HepG2 (cell line): ENCODE data around the gene CA12. TPM values are rescaled to one million over a fixed set of nuclear protein-coding genes. Genes with fewer than 3 reads are reported as not detected.

ENCODE experiments used
- ATAC-seq: fragments of 200-7000 bp; cut with Tn5 transposase; 3 replicates; pipeline ENCODE4 v1.9.1; 2020; ENCODE audit warnings: mild to moderate bottlenecking, moderate library complexity
- BruUV-seq: library from RNA; stranded (reverse); fragments of 400-500 nt; replicated peaks from 2 replicates; lab custom pipeline; 2021; lab: Mats Ljungman, UMichigan
- CTCF ChIA-PET: fragments of 300-600 bp; formaldehyde crosslinking; extraction: SDS; loops from one replicate; lab custom pipeline; 2021; ENCODE audit warnings: low total read pairs, inconsistent platforms, low intra/inter-chr PET ratio; lab: Yijun Ruan, JAX
- POLR2A ChIA-PET: fragments of 350-600 bp; sonication (Branson Sonifier 250); formaldehyde crosslinking; loops from one replicate; lab custom pipeline; 2020; ENCODE audit warnings: antibody characterized with exemption, inconsistent platforms; lab: Yijun Ruan, JAX
- DNase-seq: peaks from one replicate; pipeline ENCODE4 v3.0.0-alpha.2; 2015; ENCODE audit warnings: low spot score
- FAIRE-seq: peaks from 3 replicates; lab custom pipeline; 2011; peaks lifted over from hg19 to GRCh38; lab: Jason Lieb, UNC
- H2AFZ ChIP-seq: one replicate; pipeline ENCODE4 v1.6.1; 2011; ENCODE audit warnings: low read length, inconsistent platforms
- H3K27ac ChIP-seq: fragments of 300-600 bp; 3 replicates; pipeline ENCODE4 v1.8.0; 2011; ENCODE audit warnings: mixed run types, mild to moderate bottlenecking, mixed read lengths, low read length, inconsistent platforms; ENCODE audit not compliant: insufficient read depth; ENCODE audit errors: extremely low read length
- H3K27me3 ChIP-seq, 2 experiments: fragments of 200-600 bp in 1 of 2; 2 replicates in 1 of 2; 3 replicates in 1 of 2; pipeline versions ENCODE4 v1.6.0 to v1.8.0; 2011; ENCODE audit warnings: low read length in 2 of 2, mild to moderate bottlenecking in 2 of 2, moderate library complexity in 2 of 2, inconsistent platforms in 1 of 2; ENCODE audit not compliant: insufficient read depth in 2 of 2, control insufficient read depth in 1 of 2
- H3K36me3 ChIP-seq, 2 experiments: fragments of 200-600 bp in 1 of 2; replicated peaks in 1 of 2; 2 replicates in 1 of 2; 3 replicates in 1 of 2; pipeline versions ENCODE4 v1.5.1 to v1.8.0; 2011; ENCODE audit warnings: low read length in 2 of 2, inconsistent platforms in 1 of 2; ENCODE audit not compliant: insufficient read depth in 2 of 2, control insufficient read depth in 1 of 2
- H3K4me1 ChIP-seq: 2 replicates; pipeline ENCODE4 v1.5.1; 2012; ENCODE audit warnings: low read length, inconsistent platforms; ENCODE audit not compliant: insufficient read depth
- H3K4me2 ChIP-seq: 2 replicates; pipeline ENCODE4 v1.6.0; 2011; ENCODE audit warnings: low read depth, low read length, inconsistent platforms
- H3K4me3 ChIP-seq, 3 experiments: fragments of 200-600 bp in 1 of 3; sonication (generic), shearing (Covaris generic) in 1 of 3; replicated peaks in 1 of 3; 2 replicates each; pipeline ENCODE4 v1.5.1; 2011 to 2016; ENCODE audit warnings: low read length in 3 of 3, inconsistent platforms in 2 of 3, low read depth in 2 of 3, mild to moderate bottlenecking in 2 of 3, control low read depth in 1 of 3, mixed read lengths in 1 of 3; ENCODE audit not compliant: insufficient read depth in 1 of 3
- H3K79me2 ChIP-seq: one replicate; pipeline ENCODE4 v1.6.1; 2011; ENCODE audit warnings: low read length, inconsistent platforms; ENCODE audit not compliant: insufficient read depth
- H3K9ac ChIP-seq: 2 replicates; pipeline ENCODE4 v1.6.0; 2011; ENCODE audit warnings: mild to moderate bottlenecking, low read depth, low read length, inconsistent platforms; ENCODE audit not compliant: insufficient read depth
- H3K9me3 ChIP-seq: 2 replicates; pipeline ENCODE4 v1.5.1; 2012; ENCODE audit warnings: mild to moderate bottlenecking, low read length
- H4K20me1 ChIP-seq: 2 replicates; pipeline ENCODE4 v1.6.0; 2011; ENCODE audit warnings: inconsistent platforms, mild to moderate bottlenecking, low read length, moderate library complexity; ENCODE audit not compliant: insufficient read depth
- NFE2L2 ChIP-seq: fragments of 150-350 bp; IDR thresholded peaks from 2 replicates; pipeline ENCODE4 v1.6.1; 2014; ENCODE audit warnings: low read length
- POLR2A ChIP-seq, 2 experiments: IDR thresholded peaks; 2 replicates each; pipeline ENCODE4 v1.6.1; 2011; ENCODE audit warnings: low read depth in 2 of 2, low read length in 2 of 2, mild to moderate bottlenecking in 1 of 2, moderate library complexity in 1 of 2; ENCODE audit not compliant: insufficient read depth in 1 of 2
- PRDM4 ChIP-seq: sonication (generic); formaldehyde crosslinking; IDR thresholded peaks from 2 replicates; pipeline ENCODE4 v1.9.0; 2021; ENCODE audit warnings: missing genetic modification reagents, borderline replicate concordance
- SMAD3 ChIP-seq: sonication (generic); formaldehyde crosslinking; IDR thresholded peaks from 2 replicates; pipeline ENCODE4 v1.4.0; 2020; ENCODE audit warnings: missing genetic modification reagents
- SRF ChIP-seq: IDR thresholded peaks from 2 replicates; pipeline ENCODE4 v1.6.1; 2011; ENCODE audit warnings: mild to moderate bottlenecking, low read depth, low read length, moderate library complexity
- THRA ChIP-seq: sonication (generic); formaldehyde crosslinking; IDR thresholded peaks from 2 replicates; pipeline ENCODE4 v1.4.0; 2020; ENCODE audit warnings: missing genetic modification reagents, borderline replicate concordance
- ZMYM2 ChIP-seq: sonication (generic); formaldehyde crosslinking; IDR thresholded peaks from 2 replicates; pipeline ENCODE4 v1.8.0; 2022; ENCODE audit warnings: mild to moderate bottlenecking, missing genetic modification reagents
- ZNF292 ChIP-seq: sonication (generic); formaldehyde crosslinking; IDR thresholded peaks from 2 replicates; pipeline ENCODE4 v1.8.1; 2022; ENCODE audit warnings: mild to moderate bottlenecking, low read depth, missing genetic modification reagents, borderline replicate concordance
- ZNF34 ChIP-seq: sonication (generic); formaldehyde crosslinking; IDR thresholded peaks from 2 replicates; pipeline ENCODE4 v1.4.0; 2020; ENCODE audit warnings: mild to moderate bottlenecking, missing genetic modification reagents, borderline replicate concordance
- ZNF580 ChIP-seq: IDR thresholded peaks from 2 replicates; pipeline ENCODE4 v1.6.1; 2016; ENCODE audit warnings: low read depth, borderline replicate concordance
- ZNF616 ChIP-seq: sonication (generic); formaldehyde crosslinking; IDR thresholded peaks from 2 replicates; pipeline ENCODE4 v1.5.0; 2020; ENCODE audit warnings: low read depth, mild to moderate bottlenecking, missing genetic modification reagents
- ZNF687 ChIP-seq: sonication (generic); formaldehyde crosslinking; IDR thresholded peaks from 2 replicates; pipeline ENCODE4 v1.5.1; 2020; ENCODE audit warnings: mild to moderate bottlenecking, missing genetic modification reagents, moderate library complexity
- ZSCAN22 ChIP-seq: sonication (generic); formaldehyde crosslinking; IDR thresholded peaks from 2 replicates; pipeline ENCODE4 v1.4.0; 2020; ENCODE audit warnings: mild to moderate bottlenecking, missing genetic modification reagents
- WGBS: methylation state at CpG from one replicate; pipeline ENCODE4 v1.1.6; 2017; ENCODE audit warnings: low lambda C conversion rate; 5-methylcytosine and 5-hydroxymethylcytosine counted together
- in situ Hi-C: cut with HindIII; loops from 2 replicates; pipeline ENCODE4 v1.10.0; 2017; ENCODE audit warnings: low pct_unique_long_range_greater_than_20kb; ENCODE audit not compliant: extremely low pct_ligation_motif_present
- intact Hi-C: fragments of 100-400 bp; cut with micrococcal nuclease; formaldehyde crosslinking; loops from one replicate; pipeline ENCODE4 v1.10.0; 2022; ENCODE audit not compliant: unreplicated experiment
- polyA plus RNA-seq, 8 experiments: library from polyadenylated mRNA; depleted of rRNA in 3 of 8; stranded (reverse) in 7 of 8; unstranded in 1 of 8; fragments of >200 nt; fragmentation: Illumina TruSeq in 4 of 8; extraction: Trizol in 4 of 8; gene quantifications; 2 replicates each; pipeline versions ENCODE4 v1.2.1 to v1.2.3, GENCODE V29; 2011 to 2016; ENCODE audit warnings: low read depth in 4 of 8, missing spikeins in 1 of 8, mixed read lengths in 1 of 8; ENCODE audit not compliant: insufficient read depth in 1 of 8
- total RNA-seq, 5 experiments: library from RNA; depleted of rRNA; stranded (reverse); fragments of >200 nt; fragmentation: Illumina TruSeq; extraction: Trizol; gene quantifications; 2 replicates each; pipeline ENCODE4 v1.2.3, GENCODE V29; 2016; ENCODE audit warnings: low read depth in 1 of 5

Gene CA12
- total and polyA plus RNA-seq, 2 of the 13 experiments (the other 11 are each of a cell fraction or from before 2014, with no cell fraction given) = 0.07 to 0.20 TPM

- H3K4me3 ChIP-seq = no peak overlapping the region
- POLR2A ChIA-PET = no interaction called here
- H3K27me3 ChIP-seq = 0 out of 5 replicates have a peak, but pooled peaks cover 1 to 3% of the 10 kb centered on the region in 2 experiments
- no peak overlapping the region for H3K9ac ChIP-seq
- TF ChIP-seq PRDM4 (CRISPR knock-in tag) (no peak), POLR2A (IDR thresholded peaks at IDR 0.05; ENCODE audit: insufficient read depth in 1 of 2, low read depth in 2 of 2, low read length in 2 of 2) (no peak), ZNF292 (CRISPR knock-in tag) (no peak), ZNF616 (no peak), ZNF34 (CRISPR knock-in tag) (no peak), ZNF580 (no peak), ZNF687 (CRISPR knock-in tag) (no peak), NFE2L2 (no peak), ZSCAN22 (CRISPR knock-in tag) (no peak), SRF (no peak), SMAD3 (CRISPR knock-in tag) (no peak), ZMYM2 (no peak), THRA (CRISPR knock-in tag) (no peak)
- TF ChIP-seq, all 625 proteins: peak for 0
- no peak for ATAC-seq
- CTCF ChIA-PET = no interaction called here
- no peak for DNase-seq
- intact Hi-C loops (no loop called here), in situ Hi-C loops (no loop called here)
- Histone ChIP-seq H3K79me2 (no peaks in the 10 kb centered on the region), H3K36me3 (no peaks in the 10 kb centered on the region), H3K4me1 (no peaks in the 10 kb centered on the region), H4K20me1 (no peaks in the 10 kb centered on the region), H3K4me2 (no peak overlapping the region), H3K27ac (no peak overlapping the region), H2AFZ (no peak overlapping the region), H3K9me3 (no peaks in the 10 kb centered on the region)
- 19% methylated on average over 4 of the region's 4 CpGs for WGBS
- no peak for FAIRE-seq
- no TSS peak for BruUV-seq
Measured at GRCh38 chr15:63308491-63308890, 73.2 kb downstream of the CA12 start.
